WTC11 (cell line): ENCODE results near the gene CSK.

Source experiments
- ESRRA ChIP-seq: sonication (generic); formaldehyde crosslinking; IDR thresholded peaks from 2 replicates; pipeline ENCODE4 v1.8.1; 2022; ENCODE audit warnings: mild to moderate bottlenecking, missing genetic modification reagents, borderline replicate concordance
- FOXP1 ChIP-seq: sonication (generic); formaldehyde crosslinking; IDR thresholded peaks from 2 replicates; pipeline ENCODE4 v1.8.0; 2022; ENCODE audit warnings: missing genetic modification reagents, mild to moderate bottlenecking, moderate library complexity, borderline replicate concordance

GRCh38 chr15:74785194-74786032, 3.5 kb downstream of the CSK start:
- no peak for TF ChIP-seq ESRRA (CRISPR knock-in tag)
- TF ChIP-seq FOXP1 (CRISPR knock-in tag) = no peak
